Panc1 (cell line): Measurements from ENCODE around the gene RAX2. TPM values are rescaled to one million over a fixed set of nuclear protein-coding genes. Genes with fewer than 3 reads are reported as not detected.

Experiments used
- ATAC-seq: fragments of 200-7000 bp; cut with Tn5 transposase; 2 replicates; pipeline ENCODE4 v1.9.1; 2020; ENCODE audit warnings: mild to moderate bottlenecking, moderate library complexity
- BruUV-seq: library from RNA; stranded (reverse); fragments of 400-500 nt; replicated peaks from 2 replicates; lab custom pipeline; 2021; lab: Mats Ljungman, UMichigan
- CTCF ChIA-PET: fragments of 300-600 bp; sonication (Branson Sonifier 250); formaldehyde crosslinking; loops from one replicate; lab custom pipeline; 2022; ENCODE audit warnings: antibody characterized with exemption; lab: Charles Lee
- POLR2A ChIA-PET: fragments of 300-600 bp; sonication (Branson Sonifier 250); formaldehyde crosslinking; loops from one replicate; lab custom pipeline; 2022; ENCODE audit warnings: antibody characterized with exemption; lab: Charles Lee
- DNase-seq: peaks from one replicate; pipeline ENCODE4 v3.0.0-alpha.2; 2010; ENCODE audit warnings: low read depth, low spot score
- H3K27ac ChIP-seq: 2 replicates; pipeline ENCODE4 v1.5.1; 2011; ENCODE audit warnings: mild to moderate bottlenecking, low read length, inconsistent platforms
- H3K27me3 ChIP-seq: fragments of 200-500 bp; sonication (Bioruptor generic); 2 replicates; pipeline ENCODE4 v1.6.0; 2014; ENCODE audit warnings: low read length, inconsistent platforms; ENCODE audit not compliant: control insufficient read depth, insufficient read depth
- H3K36me3 ChIP-seq: fragments of 200-500 bp; sonication (Bioruptor generic); 2 replicates; pipeline ENCODE4 v1.5.1; 2014; ENCODE audit warnings: inconsistent platforms, mild to moderate bottlenecking, low read length, moderate library complexity; ENCODE audit not compliant: control insufficient read depth, insufficient read depth
- H3K4me1 ChIP-seq: 2 replicates; pipeline ENCODE4 v1.5.1; 2011; ENCODE audit warnings: inconsistent platforms, mild to moderate bottlenecking, low read length, moderate library complexity; ENCODE audit not compliant: control insufficient read depth, insufficient read depth
- H3K4me3 ChIP-seq, 2 experiments: 2 replicates each; pipeline ENCODE4 v1.5.1; 2011 to 2012; ENCODE audit warnings: low read depth in 2 of 2, low read length in 2 of 2, mild to moderate bottlenecking in 2 of 2, inconsistent platforms in 1 of 2, moderate library complexity in 1 of 2
- H3K9me3 ChIP-seq: fragments of 200-500 bp; sonication (Bioruptor generic); 2 replicates; pipeline ENCODE4 v1.5.1; 2014; ENCODE audit warnings: low read depth, mild to moderate bottlenecking, inconsistent platforms, low read length, moderate library complexity; ENCODE audit not compliant: control insufficient read depth, insufficient read depth
- CTCF ChIP-seq: fragments of 450-650 bp; IDR thresholded peaks from 2 replicates; pipeline ENCODE4 v1.5.1; 2017; ENCODE audit warnings: mild to moderate bottlenecking
- POLR2AphosphoS5 ChIP-seq: IDR thresholded peaks from 2 replicates; pipeline ENCODE4 v1.6.1; 2012; ENCODE audit warnings: mild to moderate bottlenecking, low read depth, low read length, moderate library complexity
- REST ChIP-seq, 2 experiments: IDR thresholded peaks; 2 replicates each; pipeline ENCODE4 v1.6.1; 2011 to 2012; ENCODE audit warnings: low read depth in 2 of 2, control low read depth in 1 of 2, low read length in 1 of 2, mild to moderate bottlenecking in 1 of 2, moderate library complexity in 1 of 2; ENCODE audit not compliant: insufficient read depth in 1 of 2
- SIN3A ChIP-seq: IDR thresholded peaks from 2 replicates; pipeline ENCODE4 v1.6.1; 2012; ENCODE audit warnings: low read depth, mild to moderate bottlenecking, low read length, moderate library complexity, borderline replicate concordance; ENCODE audit not compliant: insufficient read depth
- TCF7L2 ChIP-seq: IDR thresholded peaks from 2 replicates; pipeline ENCODE4 v1.6.1; 2011; ENCODE audit warnings: mild to moderate bottlenecking, low read depth, low read length, inconsistent platforms
- in situ Hi-C: cut with HindIII; loops from 2 replicates; pipeline ENCODE4 v1.10.0; 2016; ENCODE audit warnings: low sequenced_read_pairs, low pct_unique_long_range_greater_than_20kb
- intact Hi-C: fragments of 100-400 bp; cut with micrococcal nuclease; formaldehyde crosslinking; loops from one replicate; pipeline ENCODE4 v1.10.0; 2022; ENCODE audit not compliant: unreplicated experiment
- total RNA-seq: library from RNA; stranded (reverse); gene quantifications from one replicate; pipeline ENCODE4 v1.2.1, GENCODE V29; 2021; ENCODE audit not compliant: unreplicated experiment

Gene RAX2
- total RNA-seq, 1 experiment from 2014 or later: not detected

- TF ChIP-seq POLR2AphosphoS5: no peak
- no peak for TF ChIP-seq REST (IDR thresholded peaks at IDR 0.05; ENCODE audit: insufficient read depth in 1 of 2, low read depth in 2 of 2, low read length in 1 of 2)
- TF ChIP-seq SIN3A: no peak
- TF ChIP-seq CTCF: no peak
- TF ChIP-seq TCF7L2: no peak
These were observed 35.7 kb upstream of the RAX2 start for GRCh38 chr19:3807574-3808354.

GRCh38 chr19:3807131-3807480, 35.1 kb upstream of the RAX2 start:
- BruUV-seq: no TSS peak
- ChIA-PET POLR2A (no interaction called here), CTCF (no interaction called here)
- in situ Hi-C loops: no loop called here
- no peaks in the 10 kb centered on the region for H3K9me3 ChIP-seq
- ATAC-seq: no peak
- H3K27ac ChIP-seq: no peak overlapping the region
- no peaks in the 10 kb centered on the region for H3K36me3 ChIP-seq
- DNase-seq: no peak
- H3K4me3 ChIP-seq: no peak overlapping the region
- intact Hi-C loops: no loop called here
- no peaks in the 10 kb centered on the region for H3K4me1 ChIP-seq
- no peak for TF ChIP-seq REST (IDR thresholded peaks at IDR 0.05; ENCODE audit: insufficient read depth in 1 of 2, low read depth in 2 of 2, low read length in 1 of 2)
- TF ChIP-seq SIN3A: no peak
- no peak for TF ChIP-seq POLR2AphosphoS5
- TF ChIP-seq TCF7L2: no peak
- TF ChIP-seq CTCF: no peak
- H3K27me3 ChIP-seq: no peaks in the 10 kb centered on the region

More at GRCh38 chr19:3807574-3808354, 35.7 kb upstream of the RAX2 start:
- CTCF ChIA-PET: no interaction called here
- no peaks in the 10 kb centered on the region for H3K36me3 ChIP-seq
- H3K27me3 ChIP-seq: no peaks in the 10 kb centered on the region
- intact Hi-C loops (no loop called here), in situ Hi-C loops (no loop called here)
- no peaks in the 10 kb centered on the region for H3K9me3 ChIP-seq
- ATAC-seq (no peak), DNase-seq (no peak)
- no peaks in the 10 kb centered on the region for H3K4me1 ChIP-seq
- no peak overlapping the region for H3K27ac ChIP-seq
- BruUV-seq: no TSS peak
- H3K4me3 ChIP-seq: no peak overlapping the region
- POLR2A ChIA-PET: no interaction called here
